ENCODE results near the gene ZFP69B.
A peak's percentile ranks its signal among the peaks of the same experiment; 100 is the strongest.

ZFP69B gene

GRCh38 chr1:40450495-40451237, 390 bp downstream of the ZFP69B start:
- POLR2A ChIA-PET: interaction anchor here (1.5 to 1.6 kb wide), 2 partner anchors 26 to 58 kb away, joined by 6 to 9 read pairs; partner anchors contain the start of genes EXO5 and ZFP69
- DNase-seq (ENCODE audit: low read depth, low spot score): no peak
- CTCF ChIA-PET: interaction anchor here (0.8 to 1.6 kb wide), 6 partner anchors 12 to 366 kb away, joined by 3 to 8 read pairs (median 4); no protein-coding TSS in a partner anchor
- H3K4me3 ChIP-seq (ENCODE audit: low read depth, low read length): peak overlapping the region; percentile 78
- no peak for TF ChIP-seq CTCF (IDR thresholded peaks at IDR 0.05; ENCODE audit: insufficient read depth, low read length, missing control alignments)

- DNase-seq (ENCODE audit: low read depth, low spot score): no peak
- POLR2A ChIA-PET: interaction anchor here (1.6 kb wide), 1 partner anchor 26 kb away, joined by 9 read pairs; the partner anchor contains the start of gene ZFP69
- CTCF ChIA-PET: interaction anchor here (1.4 to 1.5 kb wide), 3 partner anchors 12 to 298 kb away, joined by 3 to 8 read pairs (median 4); no protein-coding TSS in a partner anchor
- TF ChIP-seq CTCF (IDR thresholded peaks at IDR 0.05; ENCODE audit: insufficient read depth, low read length, missing control alignments): no peak
- peak overlapping the region; percentile 78 for H3K4me3 ChIP-seq (ENCODE audit: low read depth, low read length)
Measured at GRCh38 chr1:40451238-40451585, 936 bp downstream of the ZFP69B start.

GRCh38 chr1:40454873-40455272, 4.6 kb downstream of the ZFP69B start:
- POLR2A ChIA-PET: no interaction called here
- CTCF ChIA-PET: interaction anchor here (1.1 kb wide), 1 partner anchor 16 kb away, joined by 7 read pairs; no protein-coding TSS in a partner anchor
- H3K4me3 ChIP-seq (ENCODE audit: low read depth, low read length): no peak overlapping the region
- TF ChIP-seq CTCF (IDR thresholded peaks at IDR 0.05; ENCODE audit: insufficient read depth, low read length, missing control alignments): no peak
- no peak for DNase-seq (ENCODE audit: low read depth, low spot score)

GRCh38 chr1:40462956-40463590, 12.8 kb downstream of the ZFP69B start:
- CTCF ChIA-PET: interaction anchor here (1.7 kb wide), 1 partner anchor 13 kb away, joined by 4 read pairs; the partner anchor contains the start of gene ZFP69B
- TF ChIP-seq CTCF (IDR thresholded peaks at IDR 0.05; ENCODE audit: insufficient read depth, low read length, missing control alignments): no peak
- DNase-seq (ENCODE audit: low read depth, low spot score): no peak
- POLR2A ChIA-PET: no interaction called here
- H3K4me3 ChIP-seq (ENCODE audit: low read depth, low read length): no peak overlapping the region

- H3K4me3 ChIP-seq (ENCODE audit: low read depth, low read length): no peak overlapping the region
- no peak for TF ChIP-seq CTCF (IDR thresholded peaks at IDR 0.05; ENCODE audit: insufficient read depth, low read length, missing control alignments)
- CTCF ChIA-PET: no interaction called here
- POLR2A ChIA-PET: no interaction called here
- DNase-seq (ENCODE audit: low read depth, low spot score): no peak
Measured at GRCh38 chr1:40469327-40469726, 19.1 kb downstream of the ZFP69B start.

GRCh38 chr1:40475268-40475667, 25.0 kb downstream of the ZFP69B start:
- TF ChIP-seq CTCF (IDR thresholded peaks at IDR 0.05; ENCODE audit: insufficient read depth, low read length, missing control alignments): no peak
- no peak overlapping the region for H3K4me3 ChIP-seq (ENCODE audit: low read depth, low read length)
- ChIA-PET CTCF (no interaction called here), POLR2A (no interaction called here)
- no peak for DNase-seq (ENCODE audit: low read depth, low spot score)
